HG03045 (cell line): ENCODE results near the gene SERGEF.

Source experiments
- ATAC-seq: cut with Tn5 transposase; IDR thresholded peaks from one replicate; pipeline ENCODE4 v1.9.1; 2021; ENCODE audit warnings: mild to moderate bottlenecking, moderate library complexity; ENCODE audit not compliant: unreplicated experiment

The SERGEF gene

GRCh38 chr11:17822401-17822781 lies 190.5 kb downstream of the SERGEF start:
- no peak for ATAC-seq

- no peak for ATAC-seq
Observed at GRCh38 chr11:17821648-17822400, 191.0 kb downstream of the SERGEF start.

GRCh38 chr11:17816232-17816931 lies 196.5 kb downstream of the SERGEF start:
- no peak for ATAC-seq

GRCh38 chr11:17814546-17814945 lies 198.3 kb downstream of the SERGEF start:
- ATAC-seq, result no peak

GRCh38 chr11:17813391-17814059 lies 199.3 kb downstream of the SERGEF start:
- ATAC-seq, result no peak

- ATAC-seq, result no peak
Observed at GRCh38 chr11:17812865-17813187, 200.0 kb downstream of the SERGEF start.

GRCh38 chr11:17812091-17812864 lies 200.6 kb downstream of the SERGEF start:
- no peak for ATAC-seq

- no peak for ATAC-seq
Observed at GRCh38 chr11:17811352-17811751, 201.5 kb downstream of the SERGEF start.

GRCh38 chr11:17810746-17811145 lies 202.1 kb downstream of the SERGEF start:
- no peak for ATAC-seq

GRCh38 chr11:17810041-17810440 lies 202.8 kb downstream of the SERGEF start:
- ATAC-seq, result no peak

GRCh38 chr11:17807034-17807433 lies 205.8 kb downstream of the SERGEF start:
- ATAC-seq, result no peak

- ATAC-seq, result no peak
Observed at GRCh38 chr11:17805873-17806272, 207.0 kb downstream of the SERGEF start.

- ATAC-seq, result no peak
Observed at GRCh38 chr11:17805043-17805442, 207.8 kb downstream of the SERGEF start.

GRCh38 chr11:17803754-17804334 lies 209.0 kb downstream of the SERGEF start:
- ATAC-seq, result no peak

GRCh38 chr11:17802491-17802890 lies 210.4 kb downstream of the SERGEF start:
- ATAC-seq, result no peak

- ATAC-seq, result no peak
Observed at GRCh38 chr11:17801166-17801565, 211.7 kb downstream of the SERGEF start.

GRCh38 chr11:17799147-17799546 lies 213.7 kb downstream of the SERGEF start:
- ATAC-seq, result no peak

GRCh38 chr11:17798716-17799115 lies 214.1 kb downstream of the SERGEF start:
- no peak for ATAC-seq

GRCh38 chr11:17798253-17798652 lies 214.6 kb downstream of the SERGEF start:
- no peak for ATAC-seq

- ATAC-seq, result no peak
Observed at GRCh38 chr11:17796154-17796553, 216.7 kb downstream of the SERGEF start.

- no peak for ATAC-seq
Observed at GRCh38 chr11:17794981-17795380, 217.9 kb downstream of the SERGEF start.
